PC-3 (cell line): ENCODE data around the gene CLMP.

Experiments
- EZH2 ChIP-seq: fragments of 300-600 bp; sonication (generic); IDR thresholded peaks from one replicate; pipeline ENCODE4 v1.6.1; 2017; ENCODE audit warnings: antibody characterized with exemption, mild to moderate bottlenecking, low read length; ENCODE audit not compliant: unreplicated experiment
- EZH2phosphoT487 ChIP-seq: fragments of 300-600 bp; sonication (generic); IDR thresholded peaks from 2 replicates; pipeline ENCODE4 v1.6.1; 2018; ENCODE audit warnings: mild to moderate bottlenecking, antibody characterized with exemption, low read length, borderline replicate concordance
- TF ChIP-seq, protein P1 (sequence below): fragments of 300-600 bp; sonication (generic); conservative IDR thresholded peaks from 2 replicates; pipeline ENCODE4 v1.5.1; 2017; ENCODE audit warnings: antibody characterized with exemption, low read depth, mild to moderate bottlenecking, low read length

DNA sequence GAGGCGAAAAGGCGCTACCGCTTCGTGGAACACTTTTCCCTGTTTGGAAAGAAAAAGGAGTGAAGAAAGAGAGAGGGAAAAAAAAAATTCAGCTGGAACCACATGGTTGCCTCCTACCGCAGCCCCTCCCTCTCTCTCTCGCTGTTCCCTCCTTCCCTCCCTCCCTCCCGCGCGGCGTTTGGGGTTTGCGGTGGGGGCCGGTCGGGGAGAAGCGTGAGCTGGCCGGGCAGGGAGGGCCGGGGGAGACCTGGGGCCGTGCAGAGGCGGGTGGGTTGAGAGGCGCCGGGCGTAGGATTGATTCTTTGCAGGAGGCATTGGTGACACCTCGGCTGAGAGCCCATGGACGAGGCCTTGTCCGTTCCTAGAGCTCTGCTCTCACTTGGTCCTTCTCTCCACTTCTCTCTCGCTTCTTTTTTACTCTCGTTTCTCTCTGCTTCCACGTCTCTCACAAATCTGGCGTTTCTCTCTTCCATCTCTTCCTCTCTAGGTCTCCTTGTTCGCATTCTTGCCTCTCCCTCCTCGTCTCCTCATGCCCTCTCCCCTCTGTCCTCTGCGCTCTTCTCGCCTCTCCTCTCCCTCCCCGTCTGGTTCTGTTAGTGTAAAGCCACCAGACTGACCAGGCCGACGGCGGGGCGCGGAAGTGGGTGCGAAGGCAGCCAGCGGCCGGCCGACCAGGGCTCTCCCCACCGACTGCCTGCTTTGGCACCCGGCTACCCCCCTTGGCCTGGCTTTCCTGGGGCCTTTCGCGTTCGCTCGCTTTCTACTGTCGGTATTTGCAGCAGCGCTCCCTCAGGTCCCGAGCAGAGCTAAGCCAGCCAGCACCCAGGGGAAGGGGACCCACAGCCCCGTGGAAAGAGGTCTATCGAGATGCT is at the start of gene CLMP:
- TF ChIP-seq, protein P1, sequence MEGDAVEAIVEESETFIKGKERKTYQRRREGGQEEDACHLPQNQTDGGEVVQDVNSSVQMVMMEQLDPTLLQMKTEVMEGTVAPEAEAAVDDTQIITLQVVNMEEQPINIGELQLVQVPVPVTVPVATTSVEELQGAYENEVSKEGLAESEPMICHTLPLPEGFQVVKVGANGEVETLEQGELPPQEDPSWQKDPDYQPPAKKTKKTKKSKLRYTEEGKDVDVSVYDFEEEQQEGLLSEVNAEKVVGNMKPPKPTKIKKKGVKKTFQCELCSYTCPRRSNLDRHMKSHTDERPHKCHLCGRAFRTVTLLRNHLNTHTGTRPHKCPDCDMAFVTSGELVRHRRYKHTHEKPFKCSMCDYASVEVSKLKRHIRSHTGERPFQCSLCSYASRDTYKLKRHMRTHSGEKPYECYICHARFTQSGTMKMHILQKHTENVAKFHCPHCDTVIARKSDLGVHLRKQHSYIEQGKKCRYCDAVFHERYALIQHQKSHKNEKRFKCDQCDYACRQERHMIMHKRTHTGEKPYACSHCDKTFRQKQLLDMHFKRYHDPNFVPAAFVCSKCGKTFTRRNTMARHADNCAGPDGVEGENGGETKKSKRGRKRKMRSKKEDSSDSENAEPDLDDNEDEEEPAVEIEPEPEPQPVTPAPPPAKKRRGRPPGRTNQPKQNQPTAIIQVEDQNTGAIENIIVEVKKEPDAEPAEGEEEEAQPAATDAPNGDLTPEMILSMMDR = no peak
- TF ChIP-seq EZH2 = no peak
- no peak for TF ChIP-seq EZH2phosphoT487
